AG20443 (cell line): ENCODE results near the gene MACROD1.

ENCODE experiments used
- DNase-seq: peaks from one replicate; pipeline ENCODE4 v3.0.0; 2012; ENCODE audit warnings: low spot score, mixed read lengths

The MACROD1 gene

DNA sequence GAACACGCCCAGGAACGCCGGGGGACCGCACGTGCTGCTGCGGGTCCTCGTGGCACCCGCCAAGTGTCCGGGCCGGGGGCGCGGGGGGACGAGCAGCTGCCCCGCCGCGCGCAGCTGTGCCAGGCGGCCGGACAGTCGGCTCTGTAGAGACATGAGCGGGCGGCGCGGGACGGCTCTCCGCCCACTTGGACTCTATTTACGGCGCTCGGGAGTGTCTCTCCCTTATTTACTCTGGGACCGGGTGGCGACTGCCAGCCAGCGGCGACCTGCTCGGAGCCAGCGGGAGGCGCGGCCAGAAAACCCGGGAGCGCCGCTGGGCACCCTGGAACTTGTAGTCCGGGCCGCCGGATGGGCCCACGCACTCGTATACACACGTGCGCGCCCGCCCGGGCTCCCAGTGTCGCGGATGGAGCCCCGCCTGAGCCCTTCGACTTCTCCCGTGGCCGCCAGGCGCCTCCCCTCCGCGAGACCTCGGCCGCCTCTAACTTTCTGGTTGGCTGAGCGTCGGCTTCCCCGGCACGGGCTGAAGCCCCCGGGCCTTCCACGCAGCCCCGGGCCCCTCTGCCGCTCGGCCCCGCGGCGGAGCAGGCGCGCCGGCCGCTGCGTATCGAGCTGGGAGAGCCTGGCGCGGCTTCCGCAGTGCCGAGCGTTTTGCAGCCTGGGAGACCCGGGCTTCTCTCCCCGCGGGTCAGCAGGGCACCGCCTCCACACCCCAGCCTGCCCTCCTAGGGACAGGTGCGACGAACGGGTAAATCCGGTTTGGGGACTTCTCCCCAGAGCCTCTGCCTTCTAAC lies at the start of gene MACROD1:
Gene MACROD1 (minus strand): TSS at position 272 of the 794 bp plus-strand sequence. CDS start 119 bp downstream, at position 153.
- peak; percentile 94 for DNase-seq

DNA sequence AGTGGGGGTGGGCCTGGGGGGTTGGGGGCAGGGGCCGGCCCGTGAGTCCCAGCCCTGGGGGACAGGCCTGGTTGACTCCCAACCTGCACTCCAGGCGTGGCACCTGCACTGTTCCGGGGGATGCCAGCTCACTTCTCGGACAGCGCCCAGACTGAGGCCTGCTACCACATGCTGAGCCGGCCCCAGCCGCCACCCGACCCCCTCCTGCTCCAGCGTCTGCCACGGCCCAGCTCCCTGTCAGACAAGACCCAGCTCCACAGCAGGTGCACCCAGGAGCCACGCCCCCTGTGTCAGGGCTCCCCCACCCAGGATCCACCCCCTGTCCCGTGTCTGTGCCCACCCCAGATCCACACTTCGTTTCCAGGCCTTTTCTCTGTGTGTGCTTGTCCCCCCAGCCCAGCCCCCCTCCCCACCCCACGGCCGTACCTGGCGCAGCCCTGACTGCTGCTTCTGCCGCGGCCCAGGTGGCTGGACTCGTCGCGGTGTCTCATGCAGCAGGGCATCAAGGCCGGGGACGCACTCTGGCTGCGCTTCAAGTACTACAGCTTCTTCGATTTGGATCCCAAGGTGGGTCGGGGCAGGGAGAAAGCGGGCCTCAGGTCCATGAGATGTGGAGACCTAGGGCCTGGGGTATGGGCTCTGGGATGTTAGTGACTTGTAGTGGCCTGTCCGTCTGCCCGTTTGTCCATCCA lies 45.4 kb upstream of the MACROD1 start:
- no peak for DNase-seq

DNA sequence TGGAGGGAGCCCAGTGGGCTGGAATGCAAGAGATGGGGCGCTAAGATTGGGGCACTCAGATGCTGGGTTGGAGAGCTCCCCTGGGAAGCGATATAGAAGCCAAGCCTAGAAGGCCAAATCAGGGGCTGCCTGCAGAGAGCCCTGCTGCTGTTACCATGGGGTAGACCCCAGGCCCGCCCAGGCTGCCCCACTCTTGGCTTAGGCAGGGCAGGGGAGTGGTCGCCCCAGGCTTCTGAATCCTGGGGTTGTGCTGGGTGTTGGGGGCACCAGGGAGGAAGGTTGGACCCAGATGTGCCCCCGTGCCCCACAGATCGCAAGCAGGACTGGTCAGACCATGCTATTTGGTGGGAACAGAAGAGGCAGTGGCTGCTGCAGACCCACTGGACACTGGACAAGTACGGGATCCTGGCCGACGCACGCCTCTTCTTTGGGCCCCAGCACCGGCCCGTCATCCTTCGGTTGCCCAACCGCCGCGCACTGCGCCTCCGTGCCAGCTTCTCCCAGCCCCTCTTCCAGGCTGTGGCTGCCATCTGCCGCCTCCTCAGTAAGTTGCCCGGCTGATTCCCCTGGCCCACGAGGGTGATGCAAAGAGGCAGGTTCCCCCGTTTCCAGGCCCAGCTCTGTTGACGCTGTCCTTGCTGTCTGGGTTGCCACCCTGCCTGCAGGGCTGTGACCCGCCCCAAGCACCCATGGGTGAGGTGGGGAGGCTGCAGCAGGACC lies 44.5 kb upstream of the MACROD1 start:
- DNase-seq = no peak

- DNase-seq = no peak
Observed at GRCh38 chr11:64209563-64209843, 43.6 kb upstream of the MACROD1 start.

GRCh38 chr11:64208796-64209562 lies 43.1 kb upstream of the MACROD1 start:
- DNase-seq = no peak

DNA sequence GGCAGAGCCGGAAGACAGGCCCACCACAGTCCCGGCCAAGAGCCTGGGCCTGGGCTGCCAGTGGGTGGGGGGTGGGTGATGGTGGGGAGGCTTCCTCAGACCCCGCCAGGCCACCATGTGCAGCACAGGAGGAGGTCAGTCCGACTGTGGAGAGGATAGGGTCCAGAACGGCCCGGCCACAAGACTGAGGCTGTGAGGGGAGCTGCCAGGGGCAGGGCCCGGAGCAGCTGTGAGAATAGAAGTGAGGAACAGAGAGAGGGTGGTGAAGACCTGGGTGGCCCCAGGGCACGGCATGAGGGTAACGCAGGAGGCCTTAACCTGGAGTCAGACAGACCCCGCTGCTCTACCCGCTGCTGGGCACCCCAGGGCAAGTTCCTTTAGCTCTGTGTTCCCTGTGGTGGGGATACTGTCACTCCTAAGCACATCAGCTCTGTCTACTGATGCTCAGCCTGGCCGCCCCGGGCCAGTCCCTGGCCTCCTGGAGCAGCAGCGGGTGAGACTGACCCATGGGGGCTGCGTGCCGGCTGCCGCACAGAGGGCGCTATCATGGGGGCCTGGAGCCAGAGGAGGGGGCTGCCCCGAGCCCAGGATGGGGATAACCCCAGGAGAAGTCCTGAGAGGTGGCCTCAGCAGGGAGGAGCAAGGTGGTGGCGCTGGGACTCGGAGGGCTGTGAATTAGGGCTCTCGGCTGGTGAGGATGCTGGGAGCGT lies 42.3 kb upstream of the MACROD1 start:
- DNase-seq = no peak

DNA sequence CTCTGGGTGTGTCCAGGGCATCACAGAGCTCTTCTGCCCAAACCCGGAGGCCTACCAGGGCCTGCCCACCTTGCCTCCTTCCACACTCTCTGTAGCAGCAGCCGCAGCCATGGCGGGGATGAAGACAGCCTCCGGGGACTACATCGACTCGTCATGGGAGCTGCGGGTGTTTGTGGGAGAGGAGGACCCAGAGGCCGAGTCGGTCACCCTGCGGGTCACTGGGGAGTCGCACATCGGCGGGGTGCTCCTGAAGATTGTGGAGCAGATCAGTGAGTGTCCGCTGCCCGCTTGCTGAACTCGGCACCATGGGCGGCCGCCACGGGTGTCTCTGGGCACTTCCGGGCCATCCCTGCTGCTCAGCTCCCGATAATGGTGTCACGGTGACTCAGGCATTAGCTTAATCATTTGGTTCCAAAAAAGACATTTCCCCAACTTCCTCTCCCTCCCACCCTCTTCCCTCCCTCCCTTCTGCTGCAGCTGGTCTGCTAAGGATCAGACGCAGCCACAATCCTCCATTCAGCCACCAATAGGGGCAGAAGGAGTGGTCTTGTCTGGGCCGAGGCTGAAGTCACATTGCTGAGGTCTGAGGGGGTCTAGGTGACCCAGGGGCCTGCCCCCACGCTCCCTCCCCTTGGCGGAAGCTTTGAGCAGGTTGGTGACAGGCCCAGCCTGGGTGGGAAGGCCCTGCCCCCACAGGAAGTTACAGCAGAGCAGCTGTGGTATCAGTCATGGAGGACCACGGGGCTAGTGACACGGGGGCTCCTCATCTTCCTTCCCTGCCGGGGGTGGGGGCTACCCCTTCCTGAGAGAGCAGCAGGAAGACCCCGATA lies 41.6 kb upstream of the MACROD1 start:
- DNase-seq = peak; percentile 86

DNA sequence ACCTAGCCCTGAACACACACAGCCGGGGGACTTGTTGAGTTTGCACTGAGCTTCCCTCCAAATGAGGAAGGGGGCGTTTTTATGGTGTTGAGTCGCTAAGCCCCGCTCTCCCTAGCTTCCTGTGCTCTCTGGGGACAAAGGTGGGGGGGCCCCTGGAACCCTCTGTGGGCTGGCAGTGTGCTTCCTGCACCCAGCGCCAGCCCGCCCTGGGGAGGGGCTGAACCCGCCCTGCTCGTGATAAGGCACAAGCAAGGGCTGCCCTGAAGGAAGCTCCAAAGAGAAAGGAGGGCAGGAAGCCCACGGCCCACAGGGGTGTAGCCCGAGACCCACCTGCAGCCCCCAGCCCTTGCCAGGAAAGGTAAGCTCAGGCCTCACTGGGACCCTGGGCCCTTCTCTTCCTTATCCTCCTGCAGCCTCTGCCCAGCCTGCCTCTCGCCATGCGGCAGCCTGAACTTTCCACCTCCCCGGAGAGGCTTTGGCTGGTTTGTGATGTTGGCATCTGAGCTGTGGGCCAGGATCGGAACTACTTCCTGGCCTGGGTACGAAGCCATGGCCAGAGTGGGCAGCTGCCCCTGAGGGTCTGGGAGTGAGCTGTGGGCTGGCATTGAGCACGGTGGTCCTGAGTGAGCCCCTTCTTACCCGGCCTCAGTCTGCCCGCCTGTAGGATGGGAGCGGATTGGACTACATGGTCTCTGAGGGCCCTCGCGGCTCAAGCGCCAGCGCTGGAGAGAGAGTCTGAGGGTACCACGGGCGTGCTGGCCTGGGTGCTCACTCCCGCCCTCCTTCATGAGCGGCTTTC lies 40.7 kb upstream of the MACROD1 start, which contains the start of gene FERMT3:
Gene FERMT3 (plus strand): TSS at position 265 of the 799 bp plus-strand sequence. CDS start 644 bp downstream, outside the sequence.
- no peak for DNase-seq

- DNase-seq = peak; percentile 94
Observed at GRCh38 chr11:64204464-64204989, 38.6 kb upstream of the MACROD1 start.

- no peak for DNase-seq
Observed at GRCh38 chr11:64204080-64204440, 38.1 kb upstream of the MACROD1 start.

GRCh38 chr11:64203421-64204079 lies 37.6 kb upstream of the MACROD1 start:
- no peak for DNase-seq

DNA sequence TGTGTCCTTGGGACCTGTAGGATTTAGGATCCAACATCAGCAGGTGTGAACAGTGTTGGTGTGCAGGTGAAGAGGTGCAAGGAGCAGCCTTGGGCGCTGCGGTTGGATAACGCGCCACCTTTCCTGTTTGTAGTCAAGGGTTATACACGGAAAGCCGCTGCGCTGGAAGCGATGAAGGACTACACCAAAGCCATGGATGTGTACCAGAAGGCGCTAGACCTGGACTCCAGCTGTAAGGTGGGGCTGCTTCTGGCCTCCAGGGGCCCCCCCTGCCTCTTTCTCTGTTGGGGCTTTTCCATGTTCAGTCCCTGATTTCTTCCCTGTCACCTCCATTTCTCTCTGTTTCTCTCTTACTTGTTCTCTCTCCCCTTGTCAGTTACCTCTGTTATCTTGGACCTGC lies 37.1 kb upstream of the MACROD1 start:
- no peak for DNase-seq

DNA sequence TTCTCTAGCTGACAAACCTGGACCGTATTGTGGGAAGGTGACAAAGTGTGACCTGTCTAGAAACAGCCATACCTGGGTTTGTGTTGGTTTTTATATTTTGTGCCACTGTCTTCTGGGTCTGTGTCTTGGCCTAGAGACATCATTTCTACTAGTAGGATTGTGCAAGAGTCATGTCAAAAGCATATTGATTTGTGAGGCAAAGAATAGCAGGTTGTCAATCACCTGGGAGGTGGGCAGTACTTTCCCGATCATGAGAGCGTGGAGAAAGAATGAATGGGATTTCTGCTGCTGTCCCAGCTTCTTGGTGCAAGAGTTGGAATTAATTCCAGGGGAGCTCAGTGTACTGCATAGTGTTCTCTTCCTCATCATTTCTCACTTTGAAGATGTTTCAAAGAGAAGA lies 35.6 kb upstream of the MACROD1 start:
- DNase-seq = no peak

GRCh38 chr11:64198511-64198910 lies 32.6 kb upstream of the MACROD1 start:
- no peak for DNase-seq

DNA sequence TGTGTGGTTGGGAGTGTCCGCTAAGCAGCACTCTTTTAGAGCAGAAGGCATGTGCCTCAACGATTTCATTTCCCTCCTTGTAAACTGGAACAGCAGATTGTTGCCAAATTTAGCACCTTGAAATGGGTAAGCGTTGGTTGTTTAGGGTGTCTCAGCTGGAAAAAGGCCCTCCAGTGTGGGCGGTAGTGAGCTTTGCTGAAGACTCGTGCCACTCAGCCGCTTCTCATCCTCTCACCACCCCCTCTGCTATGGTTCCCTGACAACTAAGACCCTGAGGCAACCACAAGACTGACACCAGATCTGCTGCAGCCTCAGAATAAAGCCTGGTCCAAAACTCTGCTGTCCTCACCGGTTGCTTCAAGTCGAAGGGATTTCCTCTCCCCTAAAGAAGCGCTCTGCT lies 30.7 kb upstream of the MACROD1 start:
- no peak for DNase-seq

DNA sequence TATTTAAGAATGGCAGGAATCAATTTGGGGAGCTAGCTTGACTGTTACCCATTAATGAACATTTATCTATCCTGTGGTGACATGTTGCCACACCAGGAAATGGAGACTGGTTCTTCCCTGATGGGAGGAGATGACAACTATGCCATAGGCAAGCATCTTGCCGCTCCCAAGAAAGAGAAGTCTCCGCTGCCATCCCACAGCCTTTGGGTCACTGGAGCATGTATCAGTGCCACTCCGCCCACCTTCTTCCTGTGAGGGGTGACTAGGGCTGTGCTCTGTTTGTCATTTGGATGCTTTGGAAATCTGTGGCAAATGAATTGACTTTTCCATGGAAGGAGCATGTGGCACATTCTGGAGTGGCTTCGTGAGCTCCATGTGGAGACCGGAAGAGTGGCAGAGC lies 26.5 kb upstream of the MACROD1 start:
- DNase-seq = no peak

- DNase-seq = no peak
Observed at GRCh38 chr11:64186492-64187165, 20.7 kb upstream of the MACROD1 start.

DNA sequence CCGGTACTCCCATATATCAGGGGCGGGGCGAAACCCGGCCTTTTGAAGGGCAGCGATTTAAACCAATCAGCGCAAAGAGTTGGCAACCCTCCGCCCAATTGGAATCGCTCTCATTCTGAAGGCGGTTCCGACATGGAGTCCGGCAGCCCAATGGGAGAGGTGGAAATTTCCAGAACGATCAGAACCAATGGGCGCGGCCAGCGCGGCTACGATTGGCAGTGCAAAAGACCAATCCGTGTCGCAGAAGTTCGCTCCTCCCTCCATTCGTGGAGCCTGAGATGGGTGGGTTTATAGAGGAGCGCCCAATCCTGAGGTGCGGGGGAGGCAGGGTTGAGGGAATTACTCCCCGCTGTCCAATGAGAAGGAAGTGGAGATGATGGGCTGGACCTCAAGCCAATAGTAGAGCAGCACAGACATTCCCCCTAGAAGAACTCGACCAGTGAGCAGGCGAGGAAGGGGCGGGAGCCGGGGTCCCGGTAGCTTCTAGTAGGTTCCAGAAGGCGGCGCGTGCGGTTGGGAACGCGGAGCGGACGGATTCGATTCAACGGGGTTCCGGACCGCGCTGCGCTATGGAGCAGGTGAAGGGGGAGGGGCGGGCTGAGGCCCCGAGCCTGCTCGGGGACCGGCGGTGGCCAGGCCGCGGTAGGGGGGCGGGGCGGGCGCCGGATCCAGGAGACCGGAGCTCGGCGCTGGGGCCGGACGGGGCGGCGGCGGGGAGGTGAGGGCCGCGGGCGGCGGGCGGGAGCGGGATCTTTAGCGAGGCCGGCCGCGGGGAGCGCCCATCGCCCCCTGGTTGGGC lies 20.0 kb upstream of the MACROD1 start, which contains the start of gene STIP1:
Gene STIP1 (plus strand): TSS at position 479 of the 799 bp plus-strand sequence. CDS start 91 bp downstream, at position 570.
- peak; percentile 97 for DNase-seq
